Naive thymus-derived CD4-positive, alpha-beta T cell (primary cell): ENCODE data around the gene GPR27. TPM values are rescaled to one million over a fixed set of nuclear protein-coding genes. Genes with fewer than 3 reads are reported as not detected.

ENCODE experiments used
- ATAC-seq: fragments of 150-1000 bp; cut with Tn5 transposase; 2 replicates; pipeline ENCODE4 v1.10.0; 2021; ENCODE audit warnings: mild to moderate bottlenecking, moderate library complexity
- CTCF ChIA-PET: fragments of 350-600 bp; sonication (Branson Sonifier 250); formaldehyde crosslinking; loops from one replicate; lab custom pipeline; 2021; ENCODE audit warnings: antibody characterized with exemption; lab: Charles Lee
- POLR2A ChIA-PET: fragments of 350-600 bp; sonication (Branson Sonifier 250); formaldehyde crosslinking; loops from one replicate; lab custom pipeline; 2021; ENCODE audit warnings: antibody characterized with exemption, inconsistent platforms; lab: Charles Lee
- DNase-seq, 9 donors: peaks; one replicate each; pipeline versions ENCODE4 v3.0.0 to v3.0.0-alpha.2; 2020 to 2022; ENCODE audit warnings: mixed read lengths in 1 of 9
- H3K27ac ChIP-seq: one replicate; pipeline ENCODE4 v1.7.0; 2013; ENCODE audit warnings: mild to moderate bottlenecking, low read depth, low read length, moderate library complexity
- H3K27me3 ChIP-seq, 2 donors: one replicate each; pipeline ENCODE4 v1.7.0; 2013; ENCODE audit warnings: low read length in 2 of 2, mild to moderate bottlenecking in 2 of 2, moderate library complexity in 2 of 2; ENCODE audit not compliant: control insufficient read depth in 2 of 2, insufficient read depth in 2 of 2
- H3K36me3 ChIP-seq, 3 experiments: 1 replicate in 2 of 3; 2 replicates in 1 of 3; pipeline ENCODE4 v1.7.0; 2013; ENCODE audit warnings: low read length in 3 of 3, mild to moderate bottlenecking in 3 of 3, moderate library complexity in 1 of 3; ENCODE audit not compliant: insufficient read depth in 3 of 3, control insufficient read depth in 2 of 3
- H3K4me1 ChIP-seq, 2 donors: one replicate each; pipeline ENCODE4 v1.7.0; 2013; ENCODE audit warnings: low read length in 2 of 2, mild to moderate bottlenecking in 2 of 2, moderate library complexity in 1 of 2; ENCODE audit not compliant: control insufficient read depth in 2 of 2, insufficient read depth in 2 of 2
- H3K4me3 ChIP-seq: 2 replicates; pipeline ENCODE4 v1.7.0; 2013; ENCODE audit warnings: mild to moderate bottlenecking, low read length
- H3K9me3 ChIP-seq, 3 experiments: 1 replicate in 2 of 3; 2 replicates in 1 of 3; pipeline ENCODE4 v1.7.0; 2013; ENCODE audit warnings: low read length in 3 of 3; ENCODE audit not compliant: control insufficient read depth in 2 of 3
- H3K27ac Mint-ChIP-seq, 9 donors: one replicate each; pipeline ENCODE4 v1.8.0; 2020 to 2022; ENCODE audit warnings: mixed read lengths in 9 of 9, mild to moderate bottlenecking in 8 of 9, moderate library complexity in 5 of 9, inconsistent platforms in 2 of 9
- H3K27me3 Mint-ChIP-seq, 5 donors: one replicate each; pipeline ENCODE4 v1.8.0; 2021 to 2022; ENCODE audit warnings: mixed read lengths in 5 of 5, mild to moderate bottlenecking in 1 of 5
- H3K36me3 Mint-ChIP-seq, 5 donors: one replicate each; pipeline ENCODE4 v1.8.0; 2020 to 2022; ENCODE audit warnings: mixed read lengths in 5 of 5, mild to moderate bottlenecking in 3 of 5, inconsistent platforms in 1 of 5
- H3K4me1 Mint-ChIP-seq, 7 donors: one replicate each; pipeline ENCODE4 v1.8.0; 2020 to 2022; ENCODE audit warnings: mixed read lengths in 7 of 7, mild to moderate bottlenecking in 3 of 7, inconsistent platforms in 1 of 7
- H3K4me3 Mint-ChIP-seq, 10 donors: one replicate each; pipeline ENCODE4 v1.8.0; 2020 to 2022; ENCODE audit warnings: mild to moderate bottlenecking in 10 of 10, mixed read lengths in 10 of 10, moderate library complexity in 6 of 10, inconsistent platforms in 2 of 10
- H3K9me3 Mint-ChIP-seq, 11 donors: one replicate each; pipeline ENCODE4 v1.8.0; 2020 to 2022; ENCODE audit warnings: mixed read lengths in 11 of 11, mild to moderate bottlenecking in 4 of 11, inconsistent platforms in 1 of 11, moderate library complexity in 1 of 11
- intact Hi-C, 2 donors: fragments of 100-400 bp; cut with micrococcal nuclease; formaldehyde crosslinking; loops; one replicate each; pipeline ENCODE4 v1.15.1; 2023
- polyA plus RNA-seq, 2 donors: library from polyadenylated mRNA; unstranded; fragments of 300-500 nt; fragmentation: Illumina TruSeq; gene quantifications; one replicate each; pipeline ENCODE4 v1.2.3, GENCODE V29; 2021
- total RNA-seq, 6 experiments: library from RNA in 5 of 6; stranded (reverse) in 5 of 6; gene quantifications; 1 replicate in 5 of 6; 2 replicates in 1 of 6; pipeline ENCODE4 v1.2.3 and lab custom pipeline; 2021 to 2026

The GPR27 gene
- total and polyA plus RNA-seq, 7 experiments from 2014 or later, result 0.24 to 4.7 (median 0.60) TPM; not detected in 4

GRCh38 chr3:71787851-71788405 lies 34.3 kb downstream of the GPR27 start:
- intact Hi-C loops, result loop anchor here in 1 of 2 donors (5.0 kb wide), 1 partner anchor 36 kb away; the partner anchor contains the start of gene GPR27

GRCh38 chr3:71789922-71790321 lies 36.3 kb downstream of the GPR27 start:
- Histone ChIP-seq H3K4me3 (no peak overlapping the region), H3K36me3 (no peaks in the 10 kb centered on the region), H3K4me1 (no peaks in the 10 kb centered on the region), H3K9me3 (no peaks in the 10 kb centered on the region), H3K27ac (no peak overlapping the region), H3K27me3 (peaks cover 0 to 3% of the 10 kb centered on the region in 2 donors)
- CTCF ChIA-PET, result no interaction called here
- no peak overlapping the region for H3K27ac Mint-ChIP-seq
- POLR2A ChIA-PET, result no interaction called here
- peaks cover 8 to 11% (median 10%) of the 10 kb centered on the region in 7 donors for H3K4me1 Mint-ChIP-seq
- no peaks in the 10 kb centered on the region for H3K36me3 Mint-ChIP-seq
- peaks cover 0 to 2% (median 0%) of the 10 kb centered on the region in 11 donors for H3K9me3 Mint-ChIP-seq
- ATAC-seq (no peak), DNase-seq (no peak)
- H3K4me3 Mint-ChIP-seq, result no peak overlapping the region
- H3K27me3 Mint-ChIP-seq, result peaks cover 19 to 62% (median 30%) of the 10 kb centered on the region in 5 donors
- intact Hi-C loops, result loop anchor here in 1 of 2 donors (5.0 kb wide), 1 partner anchor 38 kb away; the partner anchor contains the start of gene GPR27

More at GRCh38 chr3:71787851-71788405, 34.3 kb downstream of the GPR27 start:
- peaks cover 13 to 20% (median 18%) of the 10 kb centered on the region in 7 donors for H3K4me1 Mint-ChIP-seq
- DNase-seq (no peak), ATAC-seq (no peak)
- Histone ChIP-seq H3K27me3 (peaks cover 12 to 17% of the 10 kb centered on the region in 2 donors), H3K4me3 (no peak overlapping the region), H3K27ac (no peak overlapping the region), H3K36me3 (no peaks in the 10 kb centered on the region), H3K9me3 (no peaks in the 10 kb centered on the region), H3K4me1 (peaks cover 0 to 8% of the 10 kb centered on the region in 2 donors)
- POLR2A ChIA-PET, result no interaction called here
- peaks cover 33 to 68% (median 38%) of the 10 kb centered on the region in 5 donors for H3K27me3 Mint-ChIP-seq
- H3K27ac Mint-ChIP-seq, result no peak overlapping the region
- H3K4me3 Mint-ChIP-seq, result no peak overlapping the region
- H3K9me3 Mint-ChIP-seq, result peaks cover 0 to 2% (median 0%) of the 10 kb centered on the region in 11 donors
- CTCF ChIA-PET, result no interaction called here
- no peaks in the 10 kb centered on the region for H3K36me3 Mint-ChIP-seq

GRCh38 chr3:71791634-71792033 lies 38.0 kb downstream of the GPR27 start:
- Mint-ChIP-seq H3K4me1 (peaks cover 0 to 3% (median 0%) of the 10 kb centered on the region in 7 donors), H3K36me3 (no peaks in the 10 kb centered on the region), H3K27ac (no peak overlapping the region), H3K27me3 (peaks cover 6 to 62% (median 18%) of the 10 kb centered on the region in 5 donors), H3K4me3 (no peak overlapping the region), H3K9me3 (peaks cover 0 to 2% (median 0%) of the 10 kb centered on the region in 11 donors)
- Histone ChIP-seq H3K27me3 (peaks cover 0 to 3% of the 10 kb centered on the region in 2 donors), H3K9me3 (no peaks in the 10 kb centered on the region), H3K4me3 (no peak overlapping the region), H3K4me1 (no peaks in the 10 kb centered on the region), H3K27ac (no peak overlapping the region), H3K36me3 (no peaks in the 10 kb centered on the region)
- ATAC-seq (no peak), DNase-seq (no peak)
- POLR2A ChIA-PET, result no interaction called here
- intact Hi-C loops, result no loop called here
- CTCF ChIA-PET, result no interaction called here

GRCh38 chr3:71796290-71796689 lies 42.6 kb downstream of the GPR27 start:
- no peak overlapping the region for H3K27ac ChIP-seq
- H3K4me1 Mint-ChIP-seq, result peaks cover 0 to 3% (median 0%) of the 10 kb centered on the region in 7 donors
- H3K4me3 ChIP-seq, result no peak overlapping the region
- ATAC-seq, result no peak
- H3K36me3 ChIP-seq, result no peaks in the 10 kb centered on the region
- POLR2A ChIA-PET, result no interaction called here
- no peak overlapping the region for H3K4me3 Mint-ChIP-seq
- H3K4me1 ChIP-seq, result no peaks in the 10 kb centered on the region
- DNase-seq, result no peak
- no peaks in the 10 kb centered on the region for H3K9me3 Mint-ChIP-seq
- no peak overlapping the region for H3K27ac Mint-ChIP-seq
- H3K36me3 Mint-ChIP-seq, result no peaks in the 10 kb centered on the region
- H3K9me3 ChIP-seq, result no peaks in the 10 kb centered on the region
- H3K27me3 Mint-ChIP-seq, result peaks cover 0 to 53% (median 26%) of the 10 kb centered on the region in 5 donors
- CTCF ChIA-PET, result no interaction called here
- intact Hi-C loops, result no loop called here
- no peaks in the 10 kb centered on the region for H3K27me3 ChIP-seq

- Histone ChIP-seq H3K9me3 (no peaks in the 10 kb centered on the region), H3K36me3 (no peaks in the 10 kb centered on the region), H3K27ac (no peak overlapping the region), H3K27me3 (no peaks in the 10 kb centered on the region), H3K4me1 (no peaks in the 10 kb centered on the region), H3K4me3 (no peak overlapping the region)
- H3K27ac Mint-ChIP-seq, result no peak overlapping the region
- ChIA-PET POLR2A (no interaction called here), CTCF (interaction anchor here (1.0 kb wide), 1 partner anchor 11 kb away, joined by 3 read pairs; no protein-coding TSS in a partner anchor)
- no peak overlapping the region for H3K4me3 Mint-ChIP-seq
- peaks cover 0 to 3% (median 0%) of the 10 kb centered on the region in 7 donors for H3K4me1 Mint-ChIP-seq
- no peaks in the 10 kb centered on the region for H3K9me3 Mint-ChIP-seq
- no peaks in the 10 kb centered on the region for H3K36me3 Mint-ChIP-seq
- DNase-seq, result no peak
- intact Hi-C loops, result no loop called here
- no peak for ATAC-seq
- peaks cover 5 to 55% (median 29%) of the 10 kb centered on the region in 5 donors for H3K27me3 Mint-ChIP-seq
Measured at GRCh38 chr3:71797455-71797854, 43.8 kb downstream of the GPR27 start.

- ATAC-seq (no peak), DNase-seq (no peak)
- H3K4me3 Mint-ChIP-seq, result no peak overlapping the region
- ChIA-PET CTCF (no interaction called here), POLR2A (no interaction called here)
- Histone ChIP-seq H3K9me3 (no peaks in the 10 kb centered on the region), H3K27ac (no peak overlapping the region), H3K27me3 (no peaks in the 10 kb centered on the region), H3K4me3 (no peak overlapping the region), H3K4me1 (no peaks in the 10 kb centered on the region), H3K36me3 (no peaks in the 10 kb centered on the region)
- peaks cover 5 to 45% (median 24%) of the 10 kb centered on the region in 5 donors for H3K27me3 Mint-ChIP-seq
- no peaks in the 10 kb centered on the region for H3K9me3 Mint-ChIP-seq
- peaks cover 0 to 3% (median 0%) of the 10 kb centered on the region in 7 donors for H3K4me1 Mint-ChIP-seq
- intact Hi-C loops, result no loop called here
- no peak overlapping the region for H3K27ac Mint-ChIP-seq
- no peaks in the 10 kb centered on the region for H3K36me3 Mint-ChIP-seq
Measured at GRCh38 chr3:71800023-71800422, 46.4 kb downstream of the GPR27 start.

GRCh38 chr3:71801986-71802385 lies 48.3 kb downstream of the GPR27 start:
- Histone ChIP-seq H3K4me1 (no peaks in the 10 kb centered on the region), H3K9me3 (no peaks in the 10 kb centered on the region), H3K4me3 (no peak overlapping the region), H3K36me3 (no peaks in the 10 kb centered on the region), H3K27ac (no peak overlapping the region), H3K27me3 (no peaks in the 10 kb centered on the region)
- H3K27me3 Mint-ChIP-seq, result peaks cover 5 to 35% (median 26%) of the 10 kb centered on the region in 5 donors
- no peak for DNase-seq
- no peaks in the 10 kb centered on the region for H3K4me1 Mint-ChIP-seq
- ChIA-PET CTCF (no interaction called here), POLR2A (interaction anchor here (0.7 kb wide), 1 partner anchor 140 kb away, joined by 3 read pairs; no protein-coding TSS in a partner anchor)
- no peak overlapping the region for H3K27ac Mint-ChIP-seq
- H3K4me3 Mint-ChIP-seq, result no peak overlapping the region
- H3K36me3 Mint-ChIP-seq, result no peaks in the 10 kb centered on the region
- no peaks in the 10 kb centered on the region for H3K9me3 Mint-ChIP-seq
- intact Hi-C loops, result no loop called here
- no peak for ATAC-seq
